NOMO-1 (cell line): Measurements from ENCODE around the gene DCAF6.

ENCODE experiments used
- DNase-seq, 2 experiments: peaks; one replicate each; lab custom pipeline; 2025; ENCODE audit not compliant: unreplicated experiment in 2 of 2; lab: John Stamatoyannopoulos, UW

DCAF6 gene

GRCh38 chr1:168098534-168099320 lies 162.2 kb downstream of the DCAF6 start:
- DNase-seq = no peak

- DNase-seq = no peak
Measured at GRCh38 chr1:168099337-168099801, 162.9 kb downstream of the DCAF6 start.

- no peak for DNase-seq
Measured at GRCh38 chr1:168100315-168101002, 164.0 kb downstream of the DCAF6 start.

- DNase-seq = no peak
Measured at GRCh38 chr1:168101336-168101735, 164.9 kb downstream of the DCAF6 start.

- DNase-seq = no peak
Measured at GRCh38 chr1:168102487-168102886, 166.0 kb downstream of the DCAF6 start.

- DNase-seq = no peak
Measured at GRCh38 chr1:168104535-168104934, 168.1 kb downstream of the DCAF6 start.

GRCh38 chr1:168105846-168106245 lies 169.4 kb downstream of the DCAF6 start:
- DNase-seq = no peak

- DNase-seq = no peak
Measured at GRCh38 chr1:168106274-168106673, 169.8 kb downstream of the DCAF6 start.

- peak in 1 of 2 experiments; percentile 12 for DNase-seq
Measured at GRCh38 chr1:168110896-168111545, 174.5 kb downstream of the DCAF6 start.

- no peak for DNase-seq
Measured at GRCh38 chr1:168112673-168113305, 176.3 kb downstream of the DCAF6 start.

- DNase-seq = no peak
Measured at GRCh38 chr1:168114845-168115244, 178.4 kb downstream of the DCAF6 start.

GRCh38 chr1:168116327-168116799 lies 179.9 kb downstream of the DCAF6 start:
- no peak for DNase-seq

- DNase-seq = no peak
Measured at GRCh38 chr1:168119750-168120149, 183.3 kb downstream of the DCAF6 start.

GRCh38 chr1:168121401-168122011 lies 185.0 kb downstream of the DCAF6 start:
- no peak for DNase-seq

GRCh38 chr1:168125051-168125450 lies 188.6 kb downstream of the DCAF6 start:
- no peak for DNase-seq
